CD1c-positive myeloid dendritic cell (primary cell): ENCODE measurements around the gene ANGPTL8.

Experiments used
- DNase-seq: peaks from one replicate; pipeline ENCODE4 v3.0.0-alpha.2; 2016; ENCODE audit errors: extremely low spot score

Gene ANGPTL8, protein sequence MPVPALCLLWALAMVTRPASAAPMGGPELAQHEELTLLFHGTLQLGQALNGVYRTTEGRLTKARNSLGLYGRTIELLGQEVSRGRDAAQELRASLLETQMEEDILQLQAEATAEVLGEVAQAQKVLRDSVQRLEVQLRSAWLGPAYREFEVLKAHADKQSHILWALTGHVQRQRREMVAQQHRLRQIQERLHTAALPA

DNA sequence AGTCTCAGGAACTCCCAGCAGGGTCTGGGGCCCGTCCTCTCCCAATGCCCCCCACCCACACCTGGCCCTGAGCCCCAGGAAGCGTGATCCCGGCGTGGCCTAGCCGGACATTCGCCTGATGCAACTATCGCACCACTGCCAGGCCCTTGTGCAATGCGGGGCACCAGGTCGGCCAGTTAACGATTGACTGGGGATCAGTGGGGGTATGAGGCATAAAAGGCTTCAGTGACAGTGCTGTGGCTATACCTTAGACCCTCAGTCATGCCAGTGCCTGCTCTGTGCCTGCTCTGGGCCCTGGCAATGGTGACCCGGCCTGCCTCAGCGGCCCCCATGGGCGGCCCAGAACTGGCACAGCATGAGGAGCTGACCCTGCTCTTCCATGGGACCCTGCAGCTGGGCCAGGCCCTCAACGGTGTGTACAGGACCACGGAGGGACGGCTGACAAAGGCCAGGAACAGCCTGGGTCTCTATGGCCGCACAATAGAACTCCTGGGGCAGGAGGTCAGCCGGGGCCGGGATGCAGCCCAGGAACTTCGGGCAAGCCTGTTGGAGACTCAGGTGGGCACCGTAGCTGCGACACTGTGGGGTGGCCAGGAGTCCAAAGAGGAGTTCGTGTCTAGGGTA lies at the start of gene ANGPTL8:
Gene ANGPTL8 (plus strand): TSS at position 243 of the 624 bp plus-strand sequence. CDS start 19 bp downstream, at position 262.
- no peak for DNase-seq

DNA sequence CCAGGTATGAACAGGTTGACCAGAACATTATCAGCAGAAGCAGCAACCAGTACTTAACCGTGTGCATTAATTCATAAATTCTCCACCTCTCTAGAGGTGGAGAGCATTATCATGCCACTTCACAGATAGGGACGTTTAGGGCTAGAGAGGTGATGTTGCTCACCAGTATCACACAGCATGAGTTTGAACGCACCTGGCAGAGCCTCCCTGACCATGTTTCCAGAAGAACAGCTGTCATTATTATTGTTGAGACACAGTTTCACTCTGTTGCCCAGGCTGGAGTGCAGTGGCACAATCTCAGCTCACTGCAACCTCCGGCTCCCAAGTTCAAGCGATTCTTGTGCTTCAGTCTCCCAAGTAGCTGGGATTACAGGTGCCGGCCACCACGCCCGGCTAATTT lies 48.9 kb upstream of the ANGPTL8 start:
- no peak for DNase-seq

DNA sequence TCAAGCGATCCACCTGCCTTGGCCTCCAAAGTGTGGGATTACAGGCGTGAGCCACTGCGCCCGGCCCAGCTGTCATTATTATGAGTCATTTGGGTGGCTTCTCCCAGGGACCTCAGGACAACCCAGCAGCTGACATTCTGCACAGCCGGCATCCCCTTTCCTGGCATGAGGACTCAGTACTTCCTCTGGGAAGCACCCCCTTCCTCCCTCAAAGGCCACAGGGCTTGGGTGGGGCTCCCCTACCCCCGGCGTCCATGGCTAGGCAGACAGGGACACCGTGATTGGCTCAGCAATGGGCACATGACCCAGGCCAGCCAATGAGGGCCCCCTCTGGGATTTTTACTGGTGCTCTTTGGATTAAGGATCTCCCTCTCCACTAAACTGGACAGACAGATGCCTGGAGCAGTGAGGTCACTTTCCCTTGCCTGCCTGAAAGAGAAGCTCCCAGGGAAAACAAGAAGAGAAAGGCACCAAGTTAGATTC lies 48.1 kb upstream of the ANGPTL8 start:
- DNase-seq, result peak; percentile 70

DNA sequence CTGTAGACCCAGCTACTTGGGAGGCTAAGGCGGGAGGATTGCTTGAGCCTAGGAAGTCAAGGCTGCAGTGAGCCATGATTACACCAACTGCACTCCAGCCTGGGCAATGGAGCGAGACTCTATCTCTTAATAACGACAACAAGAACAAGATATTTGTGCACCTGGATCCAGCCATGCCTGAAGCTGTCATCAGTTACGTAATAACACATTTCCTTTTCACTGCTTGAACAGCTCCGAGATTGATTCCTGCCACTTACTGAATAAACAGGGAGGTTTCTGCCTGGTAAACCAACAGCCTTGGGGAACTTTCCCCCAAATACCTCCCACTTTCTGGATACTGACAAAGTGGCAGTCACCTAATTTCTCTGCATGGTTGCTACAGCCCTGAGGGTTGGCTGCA lies 47.5 kb upstream of the ANGPTL8 start:
- no peak for DNase-seq

DNA sequence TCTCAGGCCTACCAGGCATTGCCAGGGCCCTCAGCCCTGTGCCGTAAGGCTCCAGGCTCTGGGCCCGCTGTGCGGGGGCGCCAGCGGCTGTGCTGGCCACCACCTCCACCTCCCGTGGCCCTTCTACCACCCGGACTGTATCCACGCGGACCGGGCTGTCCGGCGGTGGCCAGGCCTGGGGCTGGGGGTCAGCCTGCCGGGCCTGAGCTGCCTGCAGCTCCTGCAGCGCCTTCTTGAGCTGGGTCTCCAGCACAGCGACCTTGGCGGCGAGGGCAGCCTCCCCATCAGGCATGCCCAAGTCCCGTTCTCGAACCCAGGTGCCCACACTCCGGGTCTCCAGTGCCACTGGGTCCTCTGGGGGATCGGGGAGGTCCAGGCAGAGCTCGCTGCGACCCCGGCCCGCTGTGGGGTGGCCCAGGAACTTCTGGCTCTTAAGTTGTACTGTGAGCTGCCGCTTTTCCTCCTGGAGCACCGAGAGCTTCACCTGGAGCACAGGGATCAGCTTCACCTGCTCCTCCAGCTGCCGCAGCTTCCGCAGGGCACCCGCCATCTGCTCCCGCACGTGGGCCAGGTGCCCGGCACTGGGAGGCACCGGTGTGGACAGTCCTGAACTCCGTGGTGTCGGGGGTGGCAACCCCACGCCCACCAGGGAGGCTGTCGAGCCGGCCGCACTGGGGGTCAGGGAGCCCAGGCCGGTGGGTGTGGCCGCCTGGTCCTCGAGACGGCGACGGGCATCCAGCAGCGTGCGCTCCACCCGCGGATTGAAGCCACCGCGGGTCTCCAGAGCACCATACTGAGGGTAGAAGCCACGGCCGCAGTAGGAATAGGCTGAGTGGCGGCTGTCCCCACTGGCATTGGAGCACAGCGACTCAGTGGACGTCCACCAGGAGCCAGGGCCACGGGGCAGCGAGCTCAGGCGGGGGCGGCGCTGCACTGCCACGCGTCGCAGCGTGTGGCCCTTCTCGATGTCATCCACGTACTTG lies 46.2 kb upstream of the ANGPTL8 start:
- no peak for DNase-seq

DNA sequence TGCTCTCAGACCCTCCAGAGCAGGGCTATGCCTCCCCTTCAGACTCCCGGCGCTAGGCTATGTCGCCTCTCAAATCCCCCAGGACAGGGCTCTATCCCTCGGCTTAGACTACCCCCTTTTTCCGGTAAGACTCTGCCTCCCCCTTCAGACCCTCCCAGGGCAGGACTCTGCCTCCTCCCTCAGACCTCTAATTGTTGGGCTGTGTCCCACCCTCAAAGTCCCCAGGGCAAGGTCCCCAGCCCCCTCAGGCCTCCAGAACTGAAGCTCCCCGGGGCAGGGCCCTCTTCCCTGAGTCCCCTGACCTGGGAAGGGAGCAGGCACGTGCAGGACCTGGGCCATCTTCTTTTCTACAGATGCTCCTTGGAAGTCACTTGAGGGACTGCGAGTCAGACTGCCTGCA lies 45.2 kb upstream of the ANGPTL8 start:
- no peak for DNase-seq

DNA sequence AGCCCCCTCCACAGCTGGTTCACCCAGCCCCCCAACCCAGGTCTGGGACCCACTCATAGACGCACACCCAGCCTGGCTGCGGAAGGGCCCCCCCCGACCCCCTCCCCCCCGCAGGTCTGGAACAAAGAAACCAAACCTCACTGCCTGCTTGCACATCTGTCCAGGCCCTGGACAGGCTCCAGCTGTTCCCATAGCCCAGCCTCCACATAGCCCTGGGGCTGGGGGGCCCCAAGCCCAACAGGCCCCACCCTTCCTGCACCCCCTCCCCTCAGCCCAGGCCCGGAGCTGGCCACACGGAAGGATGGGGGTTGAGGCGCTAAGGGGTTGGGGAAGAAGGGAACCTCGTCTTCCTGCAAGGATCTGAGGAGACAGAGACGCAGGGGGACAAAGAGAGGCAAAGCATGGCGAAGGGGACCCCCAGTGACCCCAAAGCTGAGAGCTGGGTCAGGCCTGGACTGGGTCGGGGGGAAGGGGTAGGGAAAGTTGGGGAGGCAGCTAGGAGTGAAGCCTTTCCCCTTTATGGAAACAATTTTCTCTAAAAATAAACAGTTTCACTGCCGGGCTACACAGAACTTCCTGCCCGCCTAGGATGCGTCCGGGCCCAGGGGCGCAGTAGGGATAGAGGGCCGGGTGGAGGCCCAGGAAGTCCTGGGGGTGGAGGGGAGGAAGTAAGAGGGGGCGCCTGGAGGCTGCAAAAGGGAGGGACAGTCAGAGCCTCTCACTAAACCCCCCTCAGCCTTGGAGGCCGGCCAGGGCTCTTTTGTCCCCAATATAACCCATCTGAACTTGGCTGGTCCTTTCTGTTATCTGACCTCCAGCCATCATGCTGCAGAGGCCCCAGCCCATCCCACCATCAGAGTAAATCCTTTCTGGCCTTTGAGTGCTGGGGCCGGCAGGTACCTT lies 44.5 kb upstream of the ANGPTL8 start:
- DNase-seq, result no peak

DNA sequence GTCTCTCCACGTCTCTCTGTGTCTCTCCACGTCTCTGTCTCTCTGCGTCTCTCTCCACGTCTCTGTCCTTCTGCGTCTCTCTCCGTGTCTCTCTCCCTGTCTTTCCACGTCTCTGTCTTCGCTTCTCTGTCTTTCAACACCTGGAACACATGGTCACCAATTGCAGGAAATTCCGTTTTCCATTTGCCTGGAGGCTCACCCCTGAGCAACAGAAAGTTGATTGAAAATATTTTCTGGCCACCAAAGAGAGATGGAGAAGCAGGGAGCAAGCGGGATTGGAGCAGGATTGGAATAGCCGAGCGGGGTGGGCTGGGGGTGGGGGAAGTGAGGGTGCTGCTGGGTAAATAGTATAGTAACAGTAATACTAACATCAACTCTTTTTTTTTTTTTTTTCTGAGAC lies 43.7 kb upstream of the ANGPTL8 start:
- no peak for DNase-seq

DNA sequence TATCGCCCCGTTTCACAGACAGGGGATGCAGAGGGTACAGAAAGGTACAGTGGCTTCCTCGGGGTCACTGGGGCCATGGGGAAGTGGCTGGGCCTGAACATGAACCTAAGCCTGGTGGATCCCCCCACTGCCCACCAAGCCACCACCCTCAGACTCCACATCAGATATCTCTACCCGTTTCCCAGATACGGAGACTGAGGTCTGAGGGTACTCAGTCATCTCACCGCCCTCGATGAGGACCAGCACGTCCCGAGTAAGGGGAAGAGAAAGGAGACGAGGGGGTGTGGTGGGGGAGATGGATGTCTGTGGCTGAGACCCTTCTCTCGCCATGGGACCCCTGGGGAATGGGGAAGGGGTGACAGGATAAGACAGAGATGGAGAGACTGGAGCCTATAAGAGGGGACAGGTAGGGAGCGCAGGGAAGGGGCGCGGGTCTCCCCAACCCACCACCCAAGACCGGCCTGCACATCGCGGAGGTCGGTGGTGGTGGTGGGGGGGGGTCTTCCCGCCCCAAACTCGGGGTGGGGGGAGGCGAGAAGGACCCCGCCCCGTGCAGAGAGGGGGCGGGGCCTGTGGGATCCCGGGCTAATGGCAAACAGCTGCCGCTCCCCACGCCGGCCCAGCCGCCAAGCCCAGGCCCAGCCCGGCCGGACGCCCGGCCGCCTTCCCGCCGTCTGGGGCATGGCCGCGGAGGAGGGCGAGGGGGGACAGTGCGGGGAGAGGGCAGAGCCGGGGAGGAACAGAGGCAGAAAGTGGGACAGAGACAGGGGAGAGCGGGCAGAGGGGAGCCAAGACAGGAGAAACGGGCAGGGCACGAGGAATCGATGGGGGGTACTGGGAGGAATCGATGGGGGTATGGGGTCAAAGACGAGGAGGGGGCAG lies 42.8 kb upstream of the ANGPTL8 start:
- DNase-seq, result no peak

DNA sequence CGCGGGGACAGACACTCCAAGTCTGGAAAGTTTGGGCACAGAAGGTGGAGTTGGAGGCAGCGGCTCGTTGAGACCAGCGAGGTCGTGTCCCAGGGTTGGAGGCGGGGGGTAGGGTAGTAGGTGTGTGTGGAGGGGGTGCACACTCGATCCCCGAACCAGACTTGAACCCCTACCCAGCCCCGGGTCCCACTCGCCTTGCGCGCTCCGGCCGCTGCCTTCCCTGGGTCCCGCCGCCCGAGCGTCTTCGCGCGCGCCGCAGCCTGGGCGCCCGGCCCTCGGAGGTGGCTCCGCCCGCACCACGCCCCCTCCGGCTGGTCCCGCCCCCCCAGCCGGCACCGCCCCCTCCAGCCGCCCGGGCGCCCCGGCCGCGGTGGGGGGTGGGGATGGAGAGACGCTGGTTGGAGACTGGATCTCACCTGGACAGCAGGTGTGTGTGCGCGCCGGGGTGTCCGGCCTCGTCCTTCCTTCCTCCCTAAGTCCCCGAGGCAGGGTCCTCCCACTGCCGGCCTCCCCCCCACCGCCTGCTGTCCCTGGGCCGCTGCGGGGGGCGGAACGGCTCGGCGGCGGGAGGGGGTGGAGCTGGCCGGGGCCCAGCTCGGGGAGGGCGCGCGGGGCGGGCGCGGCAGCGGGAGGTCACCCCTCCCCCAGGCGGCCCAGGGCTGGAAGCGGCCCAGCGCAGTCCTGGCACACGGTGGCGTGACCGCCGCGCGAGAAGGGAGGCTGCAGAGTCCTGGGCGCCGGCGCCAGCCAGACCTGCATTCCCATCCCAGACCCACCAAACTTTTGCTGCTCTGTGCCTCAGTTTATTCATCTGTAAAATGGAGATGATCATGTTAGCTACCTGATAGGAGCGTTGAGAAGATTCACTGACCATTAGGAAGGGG lies 41.9 kb upstream of the ANGPTL8 start, which contains the start of gene KANK2:
Gene KANK2 (minus strand): TSS at position 255 of the 884 bp plus-strand sequence. CDS start 3,034 bp downstream, outside the sequence.
- DNase-seq, result peak; percentile 78

DNA sequence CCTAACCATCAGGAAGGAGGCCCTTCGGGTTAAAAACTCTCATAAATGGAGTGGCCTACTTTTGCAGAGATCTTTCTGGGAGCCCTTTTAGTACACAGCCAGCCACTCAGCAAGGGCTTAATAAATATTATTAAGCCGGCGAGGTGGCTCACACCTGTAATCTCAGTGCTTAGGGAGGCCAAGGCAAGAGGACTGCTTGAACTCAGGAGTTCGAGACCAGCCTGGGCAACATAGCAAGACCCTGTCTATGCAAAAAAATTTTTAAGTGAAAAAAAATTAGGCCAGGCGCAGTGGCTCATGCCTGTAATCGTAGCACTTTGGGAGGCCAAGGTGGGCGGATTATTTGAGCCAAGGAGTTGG lies 41.3 kb upstream of the ANGPTL8 start:
- no peak for DNase-seq

DNA sequence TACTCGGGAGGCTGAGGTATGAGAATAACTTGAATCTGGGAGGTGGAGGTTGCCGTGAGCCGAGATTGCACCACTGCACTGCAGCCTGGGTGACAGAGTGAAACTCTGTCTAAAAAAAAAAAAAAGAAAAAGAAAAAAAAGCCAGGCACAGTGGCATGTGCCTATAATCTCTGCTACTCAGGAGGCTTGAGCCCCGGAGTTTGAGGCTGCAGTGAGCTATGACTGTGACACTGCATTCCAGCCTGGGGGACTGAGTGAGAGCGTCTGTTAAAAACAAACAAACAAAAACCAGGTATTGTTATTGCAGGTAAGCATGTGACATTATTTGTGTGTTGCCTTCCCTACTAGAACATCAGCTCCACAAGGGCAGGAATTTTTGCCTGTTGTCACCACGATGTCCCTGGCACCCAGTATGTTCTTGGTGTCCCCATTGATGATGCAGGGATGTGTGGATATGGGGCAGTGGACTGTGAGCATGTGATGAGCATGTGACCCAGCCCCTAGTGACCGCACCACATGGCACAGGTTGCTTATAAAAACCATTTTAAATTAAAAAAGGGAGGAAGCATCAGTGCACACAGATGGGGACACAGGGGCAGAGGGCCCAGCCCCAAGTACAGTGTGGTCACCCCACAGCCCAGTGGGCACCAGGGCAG lies 40.5 kb upstream of the ANGPTL8 start:
- DNase-seq, result no peak

DNA sequence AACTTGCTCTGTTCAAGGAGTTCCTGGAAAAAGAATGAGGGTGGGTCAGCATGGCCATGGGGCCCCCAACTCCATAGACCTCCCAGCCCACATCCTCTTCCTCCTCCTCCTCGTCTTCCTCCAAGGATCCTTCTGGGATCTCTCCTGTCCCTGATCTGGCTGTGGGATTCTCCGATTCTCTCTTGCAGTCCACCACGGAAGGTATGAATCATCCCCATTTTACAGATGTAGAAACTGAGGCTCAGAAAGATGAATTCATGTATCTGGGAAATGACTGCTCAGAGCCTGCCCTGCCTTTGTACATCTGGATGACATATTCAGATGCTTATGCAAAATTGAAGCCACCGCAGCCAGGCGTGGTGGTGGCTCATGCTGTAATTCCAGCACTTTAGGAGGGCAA lies 39.9 kb upstream of the ANGPTL8 start:
- DNase-seq, result no peak

DNA sequence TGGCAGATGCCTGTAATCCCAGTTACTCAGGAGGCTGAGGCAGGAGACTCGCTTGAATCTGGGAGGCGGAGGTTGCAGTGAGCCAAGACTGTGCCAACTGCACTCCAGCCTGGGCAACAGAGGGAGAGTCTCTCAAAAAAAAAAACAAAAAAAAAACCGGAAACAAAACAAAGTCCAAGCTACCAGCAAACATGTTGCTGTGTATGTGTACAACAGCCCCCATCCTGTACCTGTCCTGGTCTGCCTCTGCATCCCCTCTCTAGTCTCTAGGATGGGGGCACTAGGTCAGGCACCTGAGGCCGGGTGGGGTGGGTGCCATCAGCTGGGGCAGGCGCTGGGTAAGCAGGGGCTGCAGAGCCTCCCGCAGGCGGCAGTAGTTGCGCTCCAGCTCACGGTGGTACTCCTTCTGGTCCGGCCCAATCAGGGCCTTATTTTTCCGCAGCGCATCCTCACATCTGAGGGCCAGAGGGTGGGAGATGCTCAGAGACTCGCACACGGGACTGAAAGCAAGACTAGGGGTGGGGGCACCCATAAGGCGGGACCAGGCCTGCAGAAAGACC lies 39.3 kb upstream of the ANGPTL8 start:
- DNase-seq, result no peak

DNA sequence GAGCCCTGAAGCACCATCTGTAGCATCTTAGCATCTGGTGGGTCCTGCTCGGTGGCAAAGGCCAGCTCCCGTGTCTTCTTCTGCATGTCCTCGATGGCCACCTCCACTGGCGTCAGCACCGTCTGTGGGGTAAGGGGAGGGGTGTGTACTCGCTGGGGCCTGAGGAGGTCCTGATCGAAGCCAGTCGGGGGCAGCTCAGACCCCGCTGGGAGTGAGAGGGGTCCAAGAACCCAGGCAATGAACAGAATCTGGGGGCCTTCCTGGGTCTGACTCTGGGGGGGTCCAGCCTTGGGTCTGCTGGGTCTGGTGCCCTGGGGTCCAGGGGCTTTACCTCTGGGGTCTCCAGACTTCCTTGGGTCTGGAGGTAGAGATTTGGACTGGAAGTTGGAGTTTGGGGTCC lies 38.5 kb upstream of the ANGPTL8 start:
- DNase-seq, result no peak

DNA sequence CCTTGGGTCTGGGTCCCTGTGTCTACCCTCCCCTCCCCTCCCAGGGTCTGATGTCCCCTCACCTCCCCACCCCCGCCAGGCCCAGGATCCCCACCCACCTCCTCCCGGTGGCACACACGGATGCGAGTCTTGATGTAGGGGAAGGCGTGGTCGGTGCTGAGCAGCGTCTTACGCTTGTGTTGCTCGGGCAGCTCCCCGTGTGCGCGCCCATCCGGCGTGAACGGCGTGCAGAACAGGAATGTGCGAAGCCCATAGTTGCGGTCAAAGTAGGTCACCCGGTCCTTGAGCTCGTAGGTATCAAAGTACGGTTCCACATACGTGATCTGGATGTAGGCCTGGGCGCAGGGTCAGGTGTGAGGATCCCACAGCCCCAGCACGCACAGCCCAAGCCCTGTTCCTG lies 37.6 kb upstream of the ANGPTL8 start:
- no peak for DNase-seq

DNA sequence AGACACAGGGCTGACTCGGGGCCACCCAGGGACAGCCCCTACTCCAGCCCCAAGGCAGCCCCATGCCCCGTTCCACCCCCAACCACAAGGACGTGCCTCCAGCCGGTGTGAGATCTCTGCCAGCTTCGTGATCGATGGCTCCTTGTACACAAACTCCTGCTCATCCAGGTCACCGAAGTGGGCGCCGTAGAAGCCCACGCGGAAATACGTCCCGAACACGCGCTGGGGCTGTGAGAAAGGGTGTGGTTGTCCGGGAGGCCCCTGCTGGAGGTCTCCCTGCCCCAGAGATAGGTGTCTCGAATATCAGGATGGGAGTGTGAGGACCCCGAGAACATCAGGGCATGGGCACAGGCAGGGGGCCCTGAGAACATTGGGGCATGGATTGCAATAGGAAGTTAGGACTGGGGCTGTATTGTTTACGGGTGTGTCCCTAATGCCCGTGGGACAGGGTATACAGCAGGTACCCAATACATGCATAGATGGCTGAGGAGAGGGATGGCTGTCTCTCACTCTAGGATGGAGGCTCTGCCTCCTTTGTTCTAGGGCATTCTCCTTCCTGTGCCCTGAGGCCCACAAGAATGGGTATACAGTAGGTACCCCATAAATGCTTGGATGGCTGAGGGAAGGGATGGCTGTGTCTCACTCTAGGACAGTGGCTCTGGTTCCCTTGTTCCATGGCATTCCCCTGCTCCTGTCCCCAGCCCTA lies 36.8 kb upstream of the ANGPTL8 start:
- DNase-seq, result no peak
